ENCODE data around the gene ECPAS.

- no peak for TF ChIP-seq CSDC2 (CRISPR knock-in tag; IDR thresholded peaks at IDR 0.05)
- TF ChIP-seq ARNTL (CRISPR knock-in tag; IDR thresholded peaks at IDR 0.05; ENCODE audit: borderline replicate concordance, low read depth): no peak
- TF ChIP-seq CREB5 (CRISPR knock-in tag; IDR thresholded peaks at IDR 0.05; ENCODE audit: low read depth): no peak
Observed at GRCh38 chr9:111399211-111399739, 84.9 kb downstream of the ECPAS start.
